ENCODE results near the gene SKIC8.

The SKIC8 gene

GRCh38 chr15:78290222-78290621, 9.2 kb downstream of the SKIC8 start:
- H2AFZ ChIP-seq (ENCODE audit: low read length), result no peak overlapping the region
- no peak overlapping the region for H3K9ac ChIP-seq (ENCODE audit: low read length)
- no peak overlapping the region for H3K4me3 ChIP-seq (ENCODE audit: low read depth, low read length, poor library complexity, severe bottlenecking)
- H3K4me2 ChIP-seq (ENCODE audit: low read length), result no peak overlapping the region
- H3K27ac ChIP-seq (ENCODE audit: low read depth, low read length, poor library complexity, severe bottlenecking), result no peak overlapping the region
- no peaks in the 10 kb centered on the region for H4K20me1 ChIP-seq (ENCODE audit: insufficient read depth, low read length)
- no peaks in the 10 kb centered on the region for H3K4me1 ChIP-seq (ENCODE audit: insufficient read depth, low read length, severe bottlenecking)
- no peaks in the 10 kb centered on the region for H3F3A ChIP-seq (ENCODE audit: insufficient read depth, low read length)
- H3K9me2 ChIP-seq (ENCODE audit: low read depth, low read length), result no peaks in the 10 kb centered on the region
- TF ChIP-seq CTCF (IDR thresholded peaks at IDR 0.05; ENCODE audit: low read length) (no peak), EZH2 (IDR thresholded peaks at IDR 0.05; ENCODE audit: borderline replicate concordance, low read length) (no peak)
- H3K36me3 ChIP-seq (ENCODE audit: insufficient read depth, low read length), result peaks cover 65% of the 10 kb centered on the region; the same call in 1 of the 2 replicates
- H3K79me2 ChIP-seq (ENCODE audit: insufficient read depth, low read length), result no peaks in the 10 kb centered on the region
- H3K27me3 ChIP-seq (ENCODE audit: insufficient read depth, low read length), result no peaks in the 10 kb centered on the region
- no peaks in the 10 kb centered on the region for H3K9me3 ChIP-seq (ENCODE audit: low read length)

GRCh38 chr15:78284758-78285157, 14.7 kb downstream of the SKIC8 start:
- H4K20me1 ChIP-seq (ENCODE audit: insufficient read depth, low read length), result no peaks in the 10 kb centered on the region
- no peaks in the 10 kb centered on the region for H3F3A ChIP-seq (ENCODE audit: insufficient read depth, low read length)
- H3K27me3 ChIP-seq (ENCODE audit: insufficient read depth, low read length), result no peaks in the 10 kb centered on the region
- no peaks in the 10 kb centered on the region for H3K79me2 ChIP-seq (ENCODE audit: insufficient read depth, low read length)
- H3K9ac ChIP-seq (ENCODE audit: low read length), result no peak overlapping the region
- H3K4me3 ChIP-seq (ENCODE audit: low read depth, low read length, poor library complexity, severe bottlenecking), result no peak overlapping the region
- no peak for TF ChIP-seq CTCF (IDR thresholded peaks at IDR 0.05; ENCODE audit: low read length)
- TF ChIP-seq EZH2 (IDR thresholded peaks at IDR 0.05; ENCODE audit: borderline replicate concordance, low read length), result no peak
- no peaks in the 10 kb centered on the region for H3K9me2 ChIP-seq (ENCODE audit: low read depth, low read length)
- H2AFZ ChIP-seq (ENCODE audit: low read length), result no peak overlapping the region
- H3K36me3 ChIP-seq (ENCODE audit: insufficient read depth, low read length), result peaks cover 83% of the 10 kb centered on the region
- no peak overlapping the region for H3K27ac ChIP-seq (ENCODE audit: low read depth, low read length, poor library complexity, severe bottlenecking)
- H3K4me1 ChIP-seq (ENCODE audit: insufficient read depth, low read length, severe bottlenecking), result no peaks in the 10 kb centered on the region
- no peaks in the 10 kb centered on the region for H3K9me3 ChIP-seq (ENCODE audit: low read length)
- no peak overlapping the region for H3K4me2 ChIP-seq (ENCODE audit: low read length)

GRCh38 chr15:78282324-78282723, 17.1 kb downstream of the SKIC8 start:
- Histone ChIP-seq H3K4me1 (ENCODE audit: insufficient read depth, low read length, severe bottlenecking) (no peaks in the 10 kb centered on the region), H4K20me1 (ENCODE audit: insufficient read depth, low read length) (no peaks in the 10 kb centered on the region), H3K27ac (ENCODE audit: low read depth, low read length, poor library complexity, severe bottlenecking) (no peak overlapping the region), H3K36me3 (ENCODE audit: insufficient read depth, low read length) (peaks cover 72% of the 10 kb centered on the region), H3K27me3 (ENCODE audit: insufficient read depth, low read length) (no peaks in the 10 kb centered on the region), H2AFZ (ENCODE audit: low read length) (no peak overlapping the region), H3K9ac (ENCODE audit: low read length) (no peak overlapping the region), H3F3A (ENCODE audit: insufficient read depth, low read length) (no peaks in the 10 kb centered on the region), H3K9me2 (ENCODE audit: low read depth, low read length) (no peaks in the 10 kb centered on the region), H3K79me2 (ENCODE audit: insufficient read depth, low read length) (no peaks in the 10 kb centered on the region), H3K4me2 (ENCODE audit: low read length) (no peak overlapping the region), H3K9me3 (ENCODE audit: low read length) (no peaks in the 10 kb centered on the region), H3K4me3 (ENCODE audit: low read depth, low read length, poor library complexity, severe bottlenecking) (no peak overlapping the region)
- TF ChIP-seq CTCF (IDR thresholded peaks at IDR 0.05; ENCODE audit: low read length) (no peak), EZH2 (IDR thresholded peaks at IDR 0.05; ENCODE audit: borderline replicate concordance, low read length) (no peak)

Measured in OCI-LY1 (cell line).